ENCODE measurements around the gene SCFD2. TPM values are rescaled to one million over a fixed set of nuclear protein-coding genes. Genes with fewer than 3 reads are reported as not detected.

The SCFD2 gene
- total RNA-seq, 1 donor from 2014 or later: 16.5 TPM

DNA sequence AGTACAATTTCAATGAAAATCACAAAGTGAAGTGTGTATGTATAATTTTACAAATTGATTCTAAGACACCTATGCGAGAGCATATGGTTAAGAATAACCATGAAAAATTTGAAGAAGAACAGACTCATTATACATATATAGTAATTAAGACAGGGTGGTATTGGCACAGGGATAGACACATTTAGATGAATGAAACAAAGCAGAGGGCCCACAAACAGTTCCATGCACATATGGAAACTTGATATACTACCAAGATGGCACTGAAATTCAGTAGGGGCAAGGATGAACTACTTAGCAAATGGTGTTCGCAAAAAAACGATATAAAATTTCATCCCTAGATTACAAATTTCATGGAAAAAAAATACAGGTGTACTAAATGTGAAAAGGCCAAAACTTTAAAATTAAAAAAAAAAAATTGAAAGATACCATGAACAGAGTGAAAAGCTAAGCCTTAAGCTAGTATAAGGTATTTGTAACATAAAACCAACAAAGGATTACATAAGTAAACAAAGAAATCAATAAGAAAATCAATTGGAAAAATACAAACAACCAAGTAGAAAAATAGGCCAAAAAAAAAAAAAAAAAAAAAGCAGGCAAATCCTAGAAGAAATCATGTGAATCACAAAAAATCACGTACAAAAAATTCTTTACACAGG is 418.3 kb downstream of the SCFD2 start:
- no peak for ATAC-seq

DNA sequence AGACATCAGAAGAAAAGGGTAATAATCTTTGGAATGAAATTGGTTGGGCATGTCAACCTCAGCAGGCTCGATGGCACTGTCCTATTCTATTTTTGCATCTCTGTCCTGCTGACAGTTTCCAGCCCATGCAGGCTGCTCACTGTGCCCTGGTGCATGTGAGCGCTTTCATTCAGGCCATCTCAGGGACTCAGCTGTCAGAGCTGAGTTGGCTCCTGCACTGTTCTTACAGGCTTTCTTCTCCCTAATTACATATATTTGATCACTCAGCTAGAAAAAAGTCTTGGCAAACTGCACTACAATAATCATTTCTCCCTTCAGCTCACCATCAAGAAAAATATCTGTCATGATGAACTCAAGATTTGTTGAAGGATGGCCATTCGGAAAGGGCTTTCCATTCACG is 419.0 kb downstream of the SCFD2 start:
- no peak for ATAC-seq

DNA sequence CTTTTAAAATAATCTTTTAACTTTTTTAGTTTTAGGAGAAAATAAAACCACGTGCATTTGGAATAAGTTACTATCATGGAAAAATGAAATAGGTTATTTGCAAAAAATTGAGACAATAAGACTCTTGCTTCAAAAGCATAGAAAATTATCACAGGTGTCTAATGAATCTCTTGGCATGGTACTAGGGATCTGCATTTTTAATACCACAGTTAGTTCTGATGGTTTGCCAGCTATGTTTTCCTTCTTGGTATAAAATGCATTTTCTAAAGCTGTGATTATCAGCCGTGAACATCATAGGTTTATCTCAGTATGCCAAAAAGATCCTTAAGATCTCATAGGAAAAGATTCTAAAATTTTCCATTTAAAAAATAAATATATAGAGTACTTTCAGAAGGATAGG is 419.9 kb downstream of the SCFD2 start:
- no peak for ATAC-seq

DNA sequence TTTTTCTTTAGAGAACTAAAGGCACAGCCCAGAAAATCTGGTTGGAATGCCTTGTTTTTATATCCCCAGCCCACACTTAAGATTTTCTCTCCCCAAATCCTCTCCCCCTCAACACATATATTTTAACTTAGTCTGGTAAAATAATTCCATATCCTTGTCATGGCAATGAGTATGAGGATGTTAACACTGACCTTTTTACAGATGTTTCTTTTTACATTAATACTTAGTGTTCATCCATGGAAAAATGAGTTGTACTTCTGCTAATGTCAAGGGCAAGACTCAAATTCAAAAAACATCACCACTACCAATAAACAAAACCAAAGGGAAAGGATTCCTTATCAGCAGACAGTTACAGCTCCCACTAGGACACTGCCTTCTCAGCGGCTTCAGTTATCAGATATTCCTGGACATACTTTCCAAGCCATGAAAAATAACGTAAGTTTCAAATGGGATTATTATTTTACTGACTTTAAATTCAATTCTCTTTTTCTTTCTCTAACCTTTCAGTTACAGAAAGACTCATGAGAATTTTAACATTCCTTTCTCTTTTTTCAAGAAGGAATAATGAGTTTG is 420.4 kb downstream of the SCFD2 start:
- no peak for ATAC-seq

DNA sequence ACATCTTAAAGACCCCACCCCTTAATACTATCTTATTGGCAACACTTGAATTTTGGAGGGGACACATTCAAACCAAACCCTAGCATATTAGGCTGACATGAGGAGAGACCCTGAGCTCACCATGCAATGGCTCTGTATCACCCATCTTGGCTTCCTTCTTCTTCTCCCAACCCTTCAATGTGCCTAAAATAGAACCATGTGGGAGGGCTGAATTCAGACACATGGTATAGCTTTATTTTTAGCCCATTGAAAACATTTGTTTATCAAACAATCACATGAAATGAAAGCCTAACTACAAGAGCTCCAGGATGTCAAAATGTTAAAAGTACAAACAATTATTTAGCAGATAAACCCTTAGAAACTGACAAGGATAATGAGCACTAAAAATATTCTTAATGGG is 422.2 kb downstream of the SCFD2 start:
- no peak for ATAC-seq

DNA sequence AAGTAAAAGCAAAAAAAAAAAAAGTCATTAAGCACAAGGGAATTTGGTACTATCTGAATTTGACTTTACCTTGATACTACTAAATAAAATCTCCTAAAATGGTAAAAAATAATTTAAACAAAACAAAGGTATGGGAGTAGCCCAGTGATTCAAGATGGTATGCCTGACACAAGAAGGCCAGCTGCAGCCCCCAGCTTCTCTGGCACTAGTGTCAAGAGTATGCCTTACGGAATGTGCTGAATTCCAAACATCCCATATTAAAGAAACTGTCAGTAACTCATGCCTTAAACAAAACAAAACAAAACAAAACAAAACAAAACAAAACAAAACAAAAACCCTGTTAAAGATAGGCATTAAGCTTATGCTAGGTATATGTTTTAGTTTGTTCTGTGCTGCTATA is 422.9 kb downstream of the SCFD2 start:
- no peak for ATAC-seq

DNA sequence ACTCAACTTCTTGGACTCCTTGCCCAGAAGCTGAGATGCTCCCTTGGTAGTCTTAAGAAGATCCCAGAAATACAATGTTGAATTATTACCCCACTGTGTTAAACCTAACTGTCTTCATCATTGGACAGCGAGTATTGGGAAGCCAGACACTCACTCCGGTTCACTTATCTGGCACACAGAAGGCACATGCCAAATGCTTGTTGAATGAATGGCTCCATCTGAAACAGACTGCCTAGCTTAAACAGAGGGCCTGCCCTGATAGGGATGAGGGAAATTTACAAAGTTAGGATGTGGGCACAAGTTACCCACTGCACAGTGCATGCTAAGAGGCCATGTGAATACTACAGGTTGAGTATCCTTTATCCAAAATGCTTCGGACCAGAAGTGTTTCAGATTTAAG is 424.4 kb downstream of the SCFD2 start:
- ATAC-seq: no peak

DNA sequence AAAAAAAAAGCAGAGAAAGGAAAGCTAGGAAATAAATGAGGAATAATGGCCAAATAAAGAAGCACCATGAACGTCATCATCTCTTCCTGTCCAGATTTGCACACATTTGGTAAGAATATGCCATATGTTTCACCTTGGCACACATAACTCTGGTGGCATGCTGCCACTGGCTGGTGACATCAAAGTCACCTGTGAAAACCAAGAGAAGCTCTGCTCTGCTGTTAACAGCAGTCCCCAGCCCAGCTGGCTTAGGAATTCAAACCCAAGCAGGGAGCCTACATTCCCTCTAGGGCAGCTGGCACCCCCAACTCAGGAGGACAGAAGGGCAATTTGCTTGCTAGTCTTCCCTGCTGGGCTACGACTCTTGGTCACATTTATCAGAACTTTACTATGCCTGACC is 426.1 kb downstream of the SCFD2 start:
- ATAC-seq: no peak

DNA sequence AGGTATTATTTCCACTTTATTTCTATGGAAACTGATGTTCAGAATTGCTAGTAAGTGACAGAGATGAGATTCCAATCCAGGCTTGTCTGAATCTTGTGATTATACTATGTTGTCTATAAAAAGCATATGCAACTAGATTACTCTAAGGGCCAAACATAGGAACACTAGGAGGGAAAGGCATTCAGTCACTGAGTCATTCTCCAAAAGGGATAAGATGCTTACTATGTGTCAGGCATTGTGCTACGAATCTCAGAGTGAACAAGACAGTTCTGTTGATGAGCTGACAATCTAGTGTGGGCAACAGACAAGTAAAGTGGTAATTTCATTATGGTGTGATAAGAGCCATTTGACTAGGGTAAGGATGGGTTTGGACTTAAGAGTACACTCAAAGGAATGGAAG is 426.5 kb downstream of the SCFD2 start:
- no peak for ATAC-seq

DNA sequence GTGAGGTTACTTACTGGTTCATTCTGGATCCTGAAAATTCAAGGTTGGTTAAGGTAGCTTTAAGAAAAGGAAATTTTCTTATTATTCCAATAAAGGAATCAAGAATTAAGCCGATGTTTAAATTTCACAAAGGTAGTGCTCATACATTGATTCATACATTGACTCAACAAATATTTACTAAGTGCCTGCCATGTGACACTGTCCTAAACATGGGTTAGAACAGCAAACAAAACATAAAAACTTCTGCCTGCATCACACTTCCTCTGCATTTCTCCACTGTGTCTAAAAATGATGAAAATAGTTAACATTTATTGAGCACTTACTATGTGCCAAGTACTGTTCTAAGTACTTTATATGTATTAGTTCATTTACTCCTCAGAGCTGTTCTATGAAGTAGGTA is 428.0 kb downstream of the SCFD2 start:
- ATAC-seq: no peak

DNA sequence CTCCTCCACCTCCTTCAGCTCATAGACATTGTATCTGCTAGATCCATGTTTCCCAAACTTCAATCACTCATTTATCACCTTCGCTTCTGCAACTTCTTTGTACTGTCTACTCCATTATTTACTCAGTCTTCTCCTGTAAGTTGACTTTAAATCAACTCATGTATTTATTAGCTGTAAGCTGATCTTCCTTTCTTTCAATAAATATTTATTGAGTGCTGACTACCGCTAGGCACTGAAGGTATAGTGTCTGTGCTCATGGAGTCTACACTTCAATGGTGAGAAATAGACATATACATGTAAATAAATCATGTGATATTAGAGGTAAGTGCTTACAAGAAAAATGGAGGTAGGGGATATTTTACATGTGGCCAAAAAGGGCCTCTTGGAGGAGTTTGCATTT is 429.1 kb downstream of the SCFD2 start:
- ATAC-seq: no peak

DNA sequence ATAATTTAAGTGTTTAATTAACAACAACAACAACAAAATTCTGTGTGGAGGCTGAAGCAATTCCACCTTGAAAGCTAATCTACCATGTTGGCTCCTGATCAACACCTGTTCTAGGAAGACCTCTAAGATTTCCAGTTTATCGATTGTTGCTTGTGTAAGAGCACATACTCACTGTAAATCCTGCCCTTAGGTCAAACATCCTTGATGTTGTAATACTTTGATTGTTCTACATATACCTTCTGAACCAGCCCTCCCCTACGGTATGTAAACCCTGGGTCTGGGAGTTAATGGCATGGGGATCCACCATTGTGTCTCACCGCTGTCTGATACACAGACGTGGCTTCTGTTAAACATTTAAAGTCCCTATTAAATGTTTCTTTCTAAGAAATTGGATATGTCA is 430.5 kb downstream of the SCFD2 start:
- no peak for ATAC-seq

DNA sequence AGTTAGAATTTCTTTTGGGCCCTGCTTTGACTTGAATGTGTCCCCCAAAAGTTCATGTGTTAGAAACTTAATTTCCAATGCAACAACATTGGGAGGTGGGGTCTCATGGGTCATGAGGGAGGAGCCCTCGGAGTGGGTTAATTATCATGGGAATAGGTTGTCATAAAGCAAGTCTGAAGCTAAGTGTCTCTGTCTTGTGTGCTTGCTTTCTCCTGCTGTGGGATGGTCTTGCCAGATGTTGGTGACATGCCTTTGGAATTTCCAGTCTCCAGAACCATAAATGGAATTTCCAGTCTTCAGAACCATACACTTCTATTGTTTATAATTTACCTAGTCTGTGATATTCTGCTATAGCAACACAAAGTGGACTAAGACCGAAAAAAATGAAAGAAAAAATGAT is 432.1 kb downstream of the SCFD2 start:
- no peak for ATAC-seq

DNA sequence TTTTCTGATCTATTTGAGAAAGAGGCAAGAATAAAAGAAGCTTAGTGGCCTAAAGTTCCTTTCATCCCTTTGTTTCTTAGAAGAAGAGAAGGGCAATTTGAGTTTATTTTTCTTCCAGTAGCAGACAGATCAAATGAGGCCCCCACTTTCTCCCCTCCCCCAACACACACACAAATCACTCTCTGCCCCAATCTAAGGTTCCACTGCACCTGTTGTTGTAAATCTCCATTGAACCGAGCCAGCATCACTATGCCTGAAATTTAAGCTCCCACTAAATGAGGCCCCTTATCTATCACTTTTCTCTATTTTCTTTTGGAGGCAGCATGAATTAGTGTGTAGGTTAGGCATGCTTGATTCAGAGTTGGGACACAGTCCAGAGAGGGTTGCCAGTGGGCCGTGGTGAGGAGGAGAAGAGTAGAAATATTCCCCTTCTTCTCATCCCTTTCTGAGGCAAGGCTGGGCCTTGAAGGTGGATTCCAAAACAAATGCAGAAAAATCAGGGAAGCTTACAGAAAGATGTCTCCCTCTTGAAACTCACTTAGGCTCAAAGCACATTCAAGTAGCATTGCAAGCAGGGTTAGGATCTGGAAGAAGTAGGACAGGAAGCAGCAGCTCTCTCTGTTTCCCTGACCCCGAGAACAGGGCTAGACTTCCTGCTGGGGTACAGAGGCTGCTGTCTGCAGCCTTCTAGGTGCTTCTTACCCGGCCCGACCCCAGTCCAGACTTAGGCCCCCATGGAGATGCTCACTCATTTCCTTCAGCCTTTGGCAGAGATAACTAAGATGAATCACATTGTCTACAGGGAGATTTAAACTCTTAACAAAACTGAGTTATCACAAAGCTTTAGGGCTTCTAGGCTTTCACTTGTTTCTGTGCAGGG is 433.0 kb downstream of the SCFD2 start:
- ATAC-seq: no peak

DNA sequence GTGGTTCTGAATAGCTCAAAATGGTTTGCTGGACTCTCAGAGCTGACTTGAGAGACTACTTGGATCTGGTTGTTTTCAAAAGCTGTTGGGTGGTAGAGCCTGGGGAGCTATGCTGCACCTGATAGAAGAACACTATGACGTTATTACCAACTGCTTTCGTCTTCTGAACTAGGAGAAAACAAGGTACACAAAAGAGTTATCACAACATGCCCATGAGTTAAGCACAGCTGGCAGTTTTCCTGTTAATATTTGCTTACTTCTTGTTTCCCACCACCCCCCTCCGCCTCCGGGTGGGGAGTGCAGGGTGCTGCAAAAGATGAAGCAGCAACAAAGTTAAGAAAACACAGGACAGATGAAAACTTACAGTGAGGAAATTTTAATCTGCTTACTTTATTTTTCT is 434.6 kb downstream of the SCFD2 start:
- no peak for ATAC-seq

DNA sequence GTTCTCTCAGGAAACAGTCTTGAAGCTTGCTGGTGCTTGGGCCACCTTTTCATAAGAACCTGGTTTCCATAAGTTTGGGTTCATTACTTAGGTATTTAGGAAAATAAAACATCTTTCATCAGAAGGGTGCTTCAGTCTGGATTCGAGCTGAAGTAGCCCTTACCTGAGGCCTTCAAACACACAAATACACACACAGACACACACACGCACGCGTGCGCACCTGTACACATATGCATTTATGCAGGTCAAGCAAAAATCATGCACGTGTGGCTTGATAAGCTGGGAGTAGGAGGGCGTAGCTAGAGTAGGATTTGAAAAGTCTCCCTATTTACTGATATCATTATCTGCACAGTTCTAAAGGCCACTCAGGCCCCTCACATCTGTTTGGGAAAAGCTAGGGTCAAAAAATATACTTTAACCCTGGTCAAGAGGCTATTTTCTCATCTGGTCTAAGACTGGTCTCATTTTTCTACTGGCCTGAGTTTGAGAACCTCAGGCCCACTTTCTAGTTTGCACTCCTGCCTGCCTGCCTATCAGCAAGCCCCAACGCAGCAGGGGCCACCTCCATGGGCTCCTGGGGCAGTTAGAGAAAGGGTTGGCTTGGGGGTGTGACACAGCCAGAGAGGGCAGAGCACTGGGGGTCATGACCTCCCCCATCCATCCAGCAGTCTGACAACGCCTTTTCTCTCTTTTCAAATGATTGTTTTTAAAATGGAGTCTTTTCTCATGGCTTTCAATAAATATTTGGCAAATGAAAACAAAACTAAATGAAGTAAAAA is 439.5 kb downstream of the SCFD2 start:
- no peak for ATAC-seq

DNA sequence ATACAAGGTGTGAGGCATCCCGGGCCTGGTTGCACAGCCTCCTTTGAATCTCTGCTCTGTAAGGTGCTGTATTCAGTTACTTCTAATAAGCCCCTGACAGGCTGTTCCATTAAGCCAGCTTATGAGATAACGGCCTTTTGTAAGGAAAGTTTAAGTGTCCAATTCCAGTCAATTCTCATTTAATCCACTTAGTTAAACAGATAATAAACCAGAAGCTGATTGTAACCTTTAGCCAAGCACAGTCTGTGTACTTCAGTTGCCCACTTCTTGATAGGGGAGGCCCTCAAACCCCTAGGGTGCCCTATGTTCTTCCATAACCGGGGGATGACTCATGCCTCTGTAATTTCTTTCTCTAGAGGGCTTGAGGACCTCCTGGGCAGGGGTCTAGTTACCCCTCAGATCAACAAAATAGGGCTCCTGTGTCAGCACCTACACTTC is 440.3 kb downstream of the SCFD2 start:
- ATAC-seq: no peak

DNA sequence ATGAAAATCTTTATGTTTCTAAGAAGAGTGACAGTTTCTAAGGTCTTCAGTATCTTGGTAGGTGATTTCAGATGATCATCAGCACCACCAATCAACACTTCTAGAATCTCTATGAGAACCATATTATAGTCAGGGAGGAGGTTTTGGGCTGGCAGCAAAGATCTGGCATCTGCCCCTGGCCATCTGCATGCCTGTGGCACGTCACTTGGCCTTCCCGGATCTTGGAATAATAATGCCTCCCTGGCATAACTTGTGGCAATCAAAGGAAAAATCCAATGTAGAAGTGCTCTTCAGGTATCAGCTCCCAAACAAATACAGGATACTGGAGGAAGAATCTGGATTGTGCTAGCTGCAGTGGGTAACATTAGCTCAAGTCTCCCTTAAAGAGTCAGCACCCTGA is 446.4 kb downstream of the SCFD2 start:
- no peak for ATAC-seq

DNA sequence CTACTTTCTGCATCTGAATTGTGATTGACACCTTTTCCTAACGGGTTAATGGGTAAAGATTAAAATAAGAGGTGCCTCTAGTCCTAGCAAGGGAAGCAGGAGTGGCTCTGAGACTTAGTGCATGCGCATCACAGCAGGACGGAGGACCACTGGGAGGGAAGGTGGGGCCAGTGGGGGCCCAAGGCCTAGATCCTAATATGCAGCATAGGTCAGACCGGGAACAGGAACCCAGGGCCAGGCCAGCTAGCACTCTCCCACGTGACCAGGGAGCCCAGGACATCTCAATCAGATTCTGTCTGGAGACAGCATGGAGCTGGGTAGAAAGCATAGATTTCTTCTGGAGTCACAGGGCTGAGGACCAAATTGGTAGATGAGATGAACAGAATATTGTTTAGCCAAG is 448.0 kb downstream of the SCFD2 start:
- ATAC-seq: no peak

DNA sequence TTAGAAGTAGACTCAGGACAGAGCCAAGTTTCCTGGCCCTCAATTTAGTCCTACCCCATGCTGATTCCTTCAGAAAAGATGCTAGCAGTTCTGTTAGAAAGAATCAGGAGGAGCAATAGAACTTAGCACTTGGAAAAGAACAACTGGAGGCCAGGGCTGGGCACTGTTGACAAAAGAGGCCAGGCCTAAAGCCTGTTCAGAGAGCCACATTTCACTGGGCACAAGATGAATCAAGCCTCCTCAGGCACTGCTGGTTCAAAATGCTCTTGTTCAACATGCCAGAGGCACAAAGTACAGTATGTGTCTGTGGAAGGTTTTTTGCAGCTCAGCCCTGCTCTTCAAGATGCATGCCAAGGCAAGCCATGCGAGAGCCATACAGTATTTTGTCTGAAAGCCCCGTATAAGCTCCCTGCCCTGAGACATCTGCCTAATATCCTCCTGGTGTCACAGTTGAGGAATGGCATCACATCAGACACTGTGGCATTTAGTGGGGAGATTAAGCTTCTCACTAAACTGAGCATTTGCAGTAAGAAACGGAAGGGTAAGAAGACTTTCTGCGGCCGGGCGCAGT is 450.0 kb downstream of the SCFD2 start:
- peak; percentile 42 for ATAC-seq

DNA sequence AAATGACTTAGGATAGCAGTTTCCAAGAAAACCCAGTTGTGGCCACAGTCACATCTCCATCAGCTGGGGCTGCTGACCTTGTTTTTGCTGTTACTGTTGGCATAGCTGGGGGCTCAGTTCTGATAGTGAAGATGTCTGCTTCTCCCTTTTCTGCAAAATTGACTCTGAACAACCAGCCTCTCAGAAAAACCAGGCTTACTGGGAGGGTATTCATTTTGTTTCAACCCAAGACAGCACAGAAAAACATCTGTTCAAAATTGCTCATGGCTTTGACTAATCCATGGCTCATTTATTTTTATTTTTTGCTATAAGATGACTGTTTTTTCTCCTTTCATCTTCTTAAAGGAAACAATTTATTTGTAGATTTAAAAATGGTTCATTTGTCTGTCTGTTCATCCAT is 450.7 kb downstream of the SCFD2 start:
- ATAC-seq: no peak

DNA sequence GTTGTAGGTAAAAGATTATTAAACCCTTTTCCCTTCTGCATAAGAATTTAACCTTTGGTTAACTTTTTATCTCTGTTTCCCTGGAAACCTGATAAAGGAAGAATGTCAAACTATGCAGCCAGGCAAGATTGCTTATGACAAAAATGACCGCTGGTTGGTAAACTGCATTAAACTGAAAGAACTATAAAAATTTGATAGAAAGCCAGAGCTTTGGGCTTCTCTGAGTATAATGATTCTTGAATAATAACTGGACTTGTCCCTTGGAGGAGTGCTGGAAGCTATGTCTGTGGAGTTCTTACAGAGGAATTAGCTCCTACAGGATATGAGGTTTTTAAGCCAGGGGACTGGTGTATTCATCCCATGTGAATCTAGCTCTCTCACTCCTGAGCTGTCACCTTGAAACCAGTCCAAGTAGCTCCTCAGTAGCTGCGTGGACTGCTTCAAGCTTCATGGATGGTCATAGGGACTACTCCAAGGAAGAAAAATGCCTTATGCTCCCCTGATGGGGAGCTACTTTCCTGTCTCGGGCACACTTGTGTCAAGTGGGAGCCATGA is 451.7 kb downstream of the SCFD2 start:
- ATAC-seq: no peak
